GM12878 (cell line): Measurements from ENCODE around the gene S100A2. TPM values are rescaled to one million over a fixed set of nuclear protein-coding genes. Genes with fewer than 3 reads are reported as not detected.

Experiments
- ATAC-seq: fragments of 200-7000 bp; cut with Tn5 transposase; 3 replicates; pipeline ENCODE4 v1.9.1; 2020; ENCODE audit warnings: mild to moderate bottlenecking, moderate library complexity
- BruUV-seq: library from RNA; stranded (reverse); fragments of 400-500 nt; replicated peaks from 2 replicates; lab custom pipeline; 2021; lab: Mats Ljungman, UMichigan
- CTCF ChIA-PET: fragments of 300-600 bp; sonication (Branson Sonifier 250); formaldehyde crosslinking; extraction: SDS; loops from one replicate; lab custom pipeline; 2021; ENCODE audit warnings: inconsistent platforms; lab: Yijun Ruan, JAX
- POLR2A ChIA-PET: fragments of 350-600 bp; formaldehyde crosslinking; extraction: SDS; loops from one replicate; lab custom pipeline; 2021; ENCODE audit warnings: inconsistent platforms; lab: Charles Lee
- RAD21 ChIA-PET: fragments of 300-600 bp; sonication (Branson Sonifier 250); formaldehyde crosslinking; loops from one replicate; lab custom pipeline; 2023; ENCODE audit warnings: antibody characterized with exemption; ENCODE audit not compliant: unreplicated experiment; lab: Charles Lee
- SMC1A ChIA-PET: fragments of 300-600 bp; sonication (Branson Sonifier 250); formaldehyde crosslinking; loops from one replicate; lab custom pipeline; 2023; ENCODE audit not compliant: unreplicated experiment, uncharacterized antibody; lab: Charles Lee
- DNase-seq: peaks from one replicate; pipeline ENCODE4 v3.0.0-alpha.2; 2011; ENCODE audit warnings: low read depth, low spot score
- FAIRE-seq: peaks from 3 replicates; lab custom pipeline; 2011; peaks lifted over from hg19 to GRCh38; lab: Jason Lieb, UNC
- H2AFZ ChIP-seq: 2 replicates; pipeline ENCODE4 v1.6.0; 2011; ENCODE audit warnings: low read depth, low read length, control low read depth; ENCODE audit not compliant: control insufficient read depth
- H3K27ac ChIP-seq: 2 replicates; pipeline ENCODE4 v1.5.1; 2011; ENCODE audit warnings: control low read depth; ENCODE audit not compliant: control insufficient read depth, insufficient read depth
- H3K27me3 ChIP-seq, 2 experiments: replicated peaks in 1 of 2; 2 replicates each; pipeline versions ENCODE4 v1.6.0 to v1.6.1; 2011; ENCODE audit warnings: low read length in 1 of 2; ENCODE audit not compliant: control insufficient read depth in 2 of 2, insufficient read depth in 2 of 2
- H3K36me3 ChIP-seq, 2 experiments: 2 replicates each; pipeline ENCODE4 v1.5.1; 2011; ENCODE audit warnings: low read length in 1 of 2; ENCODE audit not compliant: control insufficient read depth in 2 of 2, insufficient read depth in 2 of 2
- H3K4me1 ChIP-seq: 2 replicates; pipeline ENCODE4 v1.6.1; 2011; ENCODE audit warnings: mild to moderate bottlenecking, low read length, moderate library complexity, mixed read lengths; ENCODE audit not compliant: control insufficient read depth, insufficient read depth
- H3K4me2 ChIP-seq: 2 replicates; pipeline ENCODE4 v1.6.0; 2011; ENCODE audit warnings: control low read depth; ENCODE audit not compliant: control insufficient read depth, insufficient read depth
- H3K4me3 ChIP-seq: fragments of 200-600 bp; sonication (generic); 2 replicates; pipeline ENCODE4 v1.5.1; 2016
- H3K79me2 ChIP-seq: 2 replicates; pipeline ENCODE4 v1.6.0; 2011; ENCODE audit warnings: low read length; ENCODE audit not compliant: control insufficient read depth, insufficient read depth
- H3K9ac ChIP-seq: 2 replicates; pipeline ENCODE4 v1.8.0; 2011; ENCODE audit warnings: low read length, control low read depth, mixed read lengths; ENCODE audit not compliant: control insufficient read depth, insufficient read depth
- H3K9me3 ChIP-seq: replicated peaks from 3 replicates; pipeline ENCODE4 v1.5.1; 2011; ENCODE audit warnings: mild to moderate bottlenecking, low read length; ENCODE audit not compliant: control insufficient read depth, insufficient read depth
- H4K20me1 ChIP-seq: 2 replicates; pipeline ENCODE4 v1.6.0; 2011; ENCODE audit not compliant: control insufficient read depth, insufficient read depth
- RELA ChIP-seq: fragments of 450-650 bp; IDR thresholded peaks from 2 replicates; pipeline ENCODE4 v1.8.0; 2014; ENCODE audit warnings: borderline replicate concordance; ENCODE audit not compliant: partially characterized antibody
- SREBF1 ChIP-seq: IDR thresholded peaks from 2 replicates; pipeline ENCODE4 v1.6.1; 2012; ENCODE audit warnings: mild to moderate bottlenecking, low read length
- WGBS: methylation state at CpG from one replicate; pipeline ENCODE4 v1.1.6; 2016; ENCODE audit warnings: low lambda C conversion rate; ENCODE audit not compliant: insufficient replicate concordance, insufficient coverage; ENCODE audit errors: missing lambda C conversion rate; 5-methylcytosine and 5-hydroxymethylcytosine counted together
- in situ Hi-C: fragments of 300-500 bp; cut with MboI; formaldehyde crosslinking; loops from 9 replicates; pipeline ENCODE4 v1.14.3; 2018; ENCODE audit warnings: mixed read lengths
- intact Hi-C: fragments of 100-400 bp; cut with micrococcal nuclease; formaldehyde crosslinking; loops from one replicate; pipeline ENCODE4 v1.14.2; 2022; ENCODE audit not compliant: unreplicated experiment
- polyA plus RNA-seq, 11 experiments: library from polyadenylated mRNA; depleted of rRNA in 4 of 11; unstranded in 6 of 11; stranded (reverse) in 5 of 11; fragments of >200 nt; fragmentation: Nextera tagmentation in 4 of 11; fragmentation: Illumina TruSeq in 1 of 11; extraction: Ambion mirVana in 4 of 11; extraction: Trizol in 1 of 11; gene quantifications; 1 replicate in 1 of 11; 2 replicates in 10 of 11; pipeline versions ENCODE4 v1.2.1 to v1.2.3, GENCODE V29; 2011 to 2016; ENCODE audit warnings: inconsistent platforms in 2 of 11, missing spikeins in 2 of 11, low read depth in 1 of 11
- total RNA-seq, 4 experiments: library from RNA; depleted of rRNA in 3 of 4; stranded (reverse); fragments of >200 nt in 3 of 4; fragmentation: Illumina TruSeq in 1 of 4; extraction: Trizol in 1 of 4; gene quantifications; 2 replicates each; pipeline versions ENCODE4 v1.2.1 to v1.2.3, GENCODE V29; 2013 to 2021
- TF ChIP-seq, protein P1 (sequence below): fragments of 450-650 bp; IDR thresholded peaks from 2 replicates; pipeline ENCODE4 v1.6.1; 2014; ENCODE audit warnings: mild to moderate bottlenecking

S100A2 gene
- total and polyA plus RNA-seq, 10 of the 15 experiments (the other 5 are each of a cell fraction or from before 2014, with no cell fraction given), result 0.11 to 1.5 (median 0.59) TPM; not detected in 2

DNA sequence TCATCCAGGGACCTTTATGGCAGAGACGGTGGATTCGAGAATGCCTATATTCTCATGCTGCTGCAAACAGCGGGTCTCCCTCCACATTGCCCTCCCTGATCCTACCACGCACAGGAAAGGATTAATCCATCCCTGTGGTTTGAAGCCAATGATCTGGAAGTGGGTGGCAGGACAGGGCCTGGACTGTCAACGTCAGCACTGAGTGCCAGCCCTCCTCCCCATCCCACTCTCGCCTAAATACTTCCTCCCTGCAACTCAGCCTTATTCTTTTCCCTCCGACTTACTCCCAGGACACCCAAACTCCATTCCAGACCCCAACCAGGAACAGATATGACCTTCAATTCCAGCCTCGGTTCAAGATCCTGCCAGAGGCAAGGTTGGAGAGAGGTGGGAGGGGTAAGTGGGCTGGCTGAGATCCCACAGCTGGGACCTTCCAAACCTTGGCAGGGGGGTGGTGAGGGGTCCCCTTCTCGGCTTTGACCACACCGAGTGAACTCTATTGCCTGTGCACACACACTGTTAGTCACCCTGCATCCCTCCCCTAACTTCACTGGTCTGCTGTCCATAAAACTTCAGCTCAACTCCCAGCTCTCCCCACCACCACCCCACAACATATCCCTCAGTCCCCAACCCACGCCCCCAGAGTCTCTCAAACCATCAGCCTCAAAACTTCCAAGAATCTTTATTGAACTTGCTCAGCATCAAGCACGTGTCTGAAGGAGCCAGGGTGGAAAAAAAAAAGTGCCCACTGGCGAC, 22.5 kb downstream of the S100A2 start:
- Histone ChIP-seq H3K4me3 (no peak overlapping the region), H3K27ac (no peak overlapping the region), H4K20me1 (no peaks in the 10 kb centered on the region), H3K9me3 (no peaks in the 10 kb centered on the region), H3K4me1 (peaks cover 25% of the 10 kb centered on the region), H3K36me3 (no peaks in the 10 kb centered on the region), H3K9ac (no peak overlapping the region), H3K4me2 (no peak overlapping the region), H3K79me2 (no peaks in the 10 kb centered on the region), H2AFZ (no peak overlapping the region), H3K27me3 (no peaks in the 10 kb centered on the region)
- CTCF ChIA-PET, result interaction anchor here (0.5 to 4.3 kb wide), 5 partner anchors 9 to 86 kb away, joined by 3 to 46 read pairs (median 5); partner anchors contain the start of gene S100A6
- in situ Hi-C loops (no loop called here), intact Hi-C loops (no loop called here)
- RAD21 ChIA-PET, result interaction anchor here (0.8 to 3.5 kb wide), 2 partner anchors 8 to 133 kb away, joined by 3 to 38 read pairs; partner anchors contain the start of gene S100A6
- SMC1A ChIA-PET, result interaction anchor here (0.6 to 3.4 kb wide), 2 partner anchors 25 to 444 kb away, joined by 3 to 13 read pairs; no protein-coding TSS in a partner anchor
- no peak for ATAC-seq
- no peak for FAIRE-seq
- no TSS peak for BruUV-seq
- POLR2A ChIA-PET, result interaction anchor here (3.5 to 4.1 kb wide), 2 partner anchors 8 to 22 kb away, joined by 29 to 34 read pairs; partner anchors contain the start of genes S100A2 and S100A6
- DNase-seq, result no peak
- TF ChIP-seq SREBF1 (no peak), RELA (no peak)
- TF ChIP-seq, protein P1, sequence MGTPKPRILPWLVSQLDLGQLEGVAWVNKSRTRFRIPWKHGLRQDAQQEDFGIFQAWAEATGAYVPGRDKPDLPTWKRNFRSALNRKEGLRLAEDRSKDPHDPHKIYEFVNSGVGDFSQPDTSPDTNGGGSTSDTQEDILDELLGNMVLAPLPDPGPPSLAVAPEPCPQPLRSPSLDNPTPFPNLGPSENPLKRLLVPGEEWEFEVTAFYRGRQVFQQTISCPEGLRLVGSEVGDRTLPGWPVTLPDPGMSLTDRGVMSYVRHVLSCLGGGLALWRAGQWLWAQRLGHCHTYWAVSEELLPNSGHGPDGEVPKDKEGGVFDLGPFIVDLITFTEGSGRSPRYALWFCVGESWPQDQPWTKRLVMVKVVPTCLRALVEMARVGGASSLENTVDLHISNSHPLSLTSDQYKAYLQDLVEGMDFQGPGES, result no peak
- WGBS, result 37% methylated on average over 13 of the region's 13 CpGs
